K562 (cell line): ENCODE results near the gene NDUFB10. TPM values are rescaled to one million over a fixed set of nuclear protein-coding genes. Genes with fewer than 3 reads are reported as not detected.

ENCODE experiments used
- ATAC-seq: fragments of 200-7000 bp; cut with Tn5 transposase; 3 replicates; pipeline ENCODE4 v1.9.1; 2020; ENCODE audit warnings: moderate library complexity
- BruUV-seq: library from RNA; stranded (reverse); fragments of 400-500 nt; replicated peaks from 2 replicates; lab custom pipeline; 2021; lab: Mats Ljungman, UMichigan
- CTCF ChIA-PET: fragments of 300-600 bp; formaldehyde crosslinking; extraction: SDS; loops from one replicate; lab custom pipeline; 2021; ENCODE audit warnings: low intra/inter-chr PET ratio; lab: Yijun Ruan, JAX
- POLR2A ChIA-PET: fragments of 300-600, 350-650 bp; sonication (Branson Sonifier 250); formaldehyde crosslinking; extraction: SDS; loops from one replicate; lab custom pipeline; 2021; ENCODE audit warnings: antibody characterized with exemption, inconsistent platforms; lab: Yijun Ruan, JAX
- DNase-seq, 4 experiments: peaks; one replicate each; pipeline versions ENCODE4 v3.0.0 to v3.0.0-alpha.2; 2011 to 2018; ENCODE audit warnings: low spot score in 3 of 4, mixed read lengths in 3 of 4; ENCODE audit errors: extremely low read depth in 1 of 4
- FAIRE-seq: peaks from 2 replicates; lab custom pipeline; 2011; peaks lifted over from hg19 to GRCh38; lab: Jason Lieb, UNC
- H2AFZ ChIP-seq: 2 replicates; pipeline ENCODE4 v1.6.0; 2011; ENCODE audit warnings: low read depth, low read length, control low read depth, inconsistent platforms
- H3K27ac ChIP-seq: fragments of 200-600 bp; 3 replicates; pipeline ENCODE4 v1.8.0; 2011; ENCODE audit warnings: low read depth, mild to moderate bottlenecking, control low read depth, inconsistent platforms, low read length, moderate library complexity, mixed read lengths; ENCODE audit errors: extremely low read depth
- H3K27me3 ChIP-seq, 2 experiments: fragments of 300-600 bp in 1 of 2; 2 replicates in 1 of 2; 3 replicates in 1 of 2; pipeline versions ENCODE4 v1.6.0 to v1.8.0; 2011; ENCODE audit warnings: inconsistent platforms in 2 of 2, low read length in 2 of 2, mild to moderate bottlenecking in 1 of 2, mixed read lengths in 1 of 2, moderate library complexity in 1 of 2; ENCODE audit not compliant: control insufficient read depth in 2 of 2, insufficient read depth in 2 of 2
- H3K36me3 ChIP-seq: fragments of 300-600 bp; 3 replicates; pipeline ENCODE4 v1.8.0; 2011; ENCODE audit warnings: mild to moderate bottlenecking, low read length, inconsistent platforms; ENCODE audit not compliant: control insufficient read depth, insufficient read depth
- H3K4me1 ChIP-seq, 2 experiments: fragments of 200-600 bp in 1 of 2; replicated peaks in 1 of 2; 2 replicates in 1 of 2; 3 replicates in 1 of 2; pipeline versions ENCODE4 v1.5.1 to v1.8.0; 2011; ENCODE audit warnings: inconsistent platforms in 2 of 2, low read length in 2 of 2, mild to moderate bottlenecking in 1 of 2, mixed read lengths in 1 of 2, moderate library complexity in 1 of 2; ENCODE audit not compliant: control insufficient read depth in 2 of 2, insufficient read depth in 2 of 2
- H3K4me2 ChIP-seq: 2 replicates; pipeline ENCODE4 v1.6.1; 2011; ENCODE audit warnings: low read length, control low read depth, inconsistent platforms, mixed read lengths; ENCODE audit not compliant: insufficient read depth
- H3K4me3 ChIP-seq: fragments of 200-600 bp; sonication (generic), shearing (Covaris generic); 2 replicates; pipeline ENCODE4 v1.5.1; 2016; ENCODE audit warnings: control low read depth, inconsistent platforms
- H3K79me2 ChIP-seq: fragments of 200-600 bp; 3 replicates; pipeline ENCODE4 v1.8.0; 2011; ENCODE audit warnings: low read length, inconsistent platforms; ENCODE audit not compliant: control insufficient read depth, insufficient read depth
- H3K9ac ChIP-seq, 2 experiments: 2 replicates each; pipeline versions ENCODE4 v1.6.0 to v1.6.1; 2011; ENCODE audit warnings: low read depth in 2 of 2, low read length in 2 of 2, control low read depth in 1 of 2, inconsistent platforms in 1 of 2, mild to moderate bottlenecking in 1 of 2, mixed read lengths in 1 of 2; ENCODE audit not compliant: insufficient read depth in 1 of 2
- H3K9me1 ChIP-seq: one replicate; pipeline ENCODE4 v1.6.0; 2011; ENCODE audit warnings: inconsistent platforms, mild to moderate bottlenecking, low read length, moderate library complexity; ENCODE audit not compliant: control insufficient read depth, insufficient read depth
- H3K9me3 ChIP-seq: replicated peaks from 2 replicates; pipeline ENCODE4 v1.5.1; 2011; ENCODE audit warnings: low read depth, low read length, inconsistent platforms; ENCODE audit not compliant: control insufficient read depth, insufficient read depth
- H4K20me1 ChIP-seq: replicated peaks from 2 replicates; pipeline ENCODE4 v1.6.1; 2011; ENCODE audit warnings: low read length, inconsistent platforms, mixed read lengths; ENCODE audit not compliant: control insufficient read depth, insufficient read depth
- POLR2AphosphoS5 ChIP-seq: IDR thresholded peaks from 2 replicates; pipeline ENCODE4 v1.6.1; 2011; ENCODE audit warnings: mild to moderate bottlenecking, low read depth, low read length, moderate library complexity; ENCODE audit not compliant: control insufficient read depth, insufficient read depth
- RBFOX2 ChIP-seq: fragments of 200-400 bp; formaldehyde crosslinking; IDR thresholded peaks from 2 replicates; pipeline ENCODE4 v1.6.1; 2017; ENCODE audit warnings: low read depth, mild to moderate bottlenecking, low read length, moderate library complexity
- ZNF140 ChIP-seq: fragments of 250-450 bp; sonication (Bioruptor Pico); IDR thresholded peaks from 2 replicates; pipeline ENCODE4 v1.8.0; 2021; ENCODE audit warnings: moderate library complexity, mild to moderate bottlenecking, inconsistent platforms
- ZNF174 ChIP-seq: fragments of 250-450 bp; sonication (Bioruptor Pico); IDR thresholded peaks from 2 replicates; pipeline ENCODE4 v1.4.0; 2020; ENCODE audit warnings: mild to moderate bottlenecking
- WGBS: fragments of 100-300 bp; shearing (Covaris generic); methylation state at CpG from one replicate; pipeline ENCODE4 v1.1.6; 2016; ENCODE audit warnings: low coverage, mixed read lengths; ENCODE audit not compliant: insufficient coverage; ENCODE audit errors: missing lambda C conversion rate; 5-methylcytosine and 5-hydroxymethylcytosine counted together
- in situ Hi-C: fragments of 300-500 bp; cut with MboI; formaldehyde crosslinking; loops from 4 replicates; pipeline ENCODE4 v1.15.0; 2018; ENCODE audit warnings: inconsistent platforms, mixed read lengths
- intact Hi-C: fragments of 100-400 bp; cut with micrococcal nuclease; formaldehyde crosslinking; loops from 2 replicates; pipeline ENCODE4 v1.14.2; 2022
- polyA plus RNA-seq, 8 experiments: library from polyadenylated mRNA; depleted of rRNA in 4 of 8; stranded (reverse) in 5 of 8; unstranded in 3 of 8; fragments of >200 nt; fragmentation: Nextera tagmentation in 2 of 8; fragmentation: Illumina TruSeq in 1 of 8; extraction: Ambion mirVana in 2 of 8; extraction: Trizol in 1 of 8; gene quantifications; 2 replicates each; pipeline versions ENCODE4 v1.2.1 to v1.2.3, GENCODE V29; 2011 to 2014; ENCODE audit warnings: inconsistent platforms in 1 of 8, missing spikeins in 1 of 8
- total RNA-seq, 7 experiments: library from RNA; depleted of rRNA in 6 of 7; stranded (reverse); fragments of >200 nt in 6 of 7; fragmentation: Illumina TruSeq in 2 of 7; extraction: Trizol in 2 of 7; gene quantifications; 2 replicates each; pipeline versions ENCODE4 v1.2.1 to v1.2.3, GENCODE V29; 2011 to 2021; ENCODE audit warnings: low replicate concordance in 1 of 7

Gene NDUFB10
- total and polyA plus RNA-seq, 9 of the 15 experiments (the other 6 are each of a cell fraction or from before 2014, with no cell fraction given): 69.3 to 527 (median 161) TPM

- H3K27me3 ChIP-seq: no peaks in the 10 kb centered on the region
- DNase-seq (no peak), FAIRE-seq (no peak), ATAC-seq (no peak)
- peaks cover 46% of the 10 kb centered on the region for H4K20me1 ChIP-seq
- TF ChIP-seq ZNF174 (CRISPR knock-in tag) (no peak), ZNF140 (CRISPR knock-in tag) (no peak), RBFOX2 (no peak), POLR2AphosphoS5 (0 out of 2 replicates have a peak, but pooled peaks have one; percentile 1)
- H3K4me3 ChIP-seq: no peak overlapping the region
- POLR2A ChIA-PET: interaction anchor here (0.6 to 1.1 kb wide), 2 partner anchors 141 to 145 kb away, joined by 3 read pairs; no protein-coding TSS in a partner anchor
- H3K9ac ChIP-seq: peak overlapping the region in 1 of 2 experiments; percentile 99; a peak in 2 of 4 replicates
- peaks cover 83% of the 10 kb centered on the region for H3K79me2 ChIP-seq
- intact Hi-C loops (no loop called here), in situ Hi-C loops (no loop called here)
- no peak overlapping the region for H3K27ac ChIP-seq
- H3K4me1 ChIP-seq: peaks cover 27 to 93% of the 10 kb centered on the region in 2 experiments
- no peak overlapping the region for H3K4me2 ChIP-seq
- H3K9me1 ChIP-seq: peaks cover 19% of the 10 kb centered on the region
- H3K36me3 ChIP-seq: peaks cover 66% of the 10 kb centered on the region; the same call in 2 of the 3 replicates
- CTCF ChIA-PET: no interaction called here
- no peaks in the 10 kb centered on the region for H3K9me3 ChIP-seq
- 86% methylated on average over 7 of the region's 8 CpGs for WGBS
- no peak overlapping the region for H2AFZ ChIP-seq
- no TSS peak for BruUV-seq
Measured at GRCh38 chr16:2006317-2006716, 47.0 kb downstream of the NDUFB10 start.
